ENCODE results near the gene P4HA2.

DNA sequence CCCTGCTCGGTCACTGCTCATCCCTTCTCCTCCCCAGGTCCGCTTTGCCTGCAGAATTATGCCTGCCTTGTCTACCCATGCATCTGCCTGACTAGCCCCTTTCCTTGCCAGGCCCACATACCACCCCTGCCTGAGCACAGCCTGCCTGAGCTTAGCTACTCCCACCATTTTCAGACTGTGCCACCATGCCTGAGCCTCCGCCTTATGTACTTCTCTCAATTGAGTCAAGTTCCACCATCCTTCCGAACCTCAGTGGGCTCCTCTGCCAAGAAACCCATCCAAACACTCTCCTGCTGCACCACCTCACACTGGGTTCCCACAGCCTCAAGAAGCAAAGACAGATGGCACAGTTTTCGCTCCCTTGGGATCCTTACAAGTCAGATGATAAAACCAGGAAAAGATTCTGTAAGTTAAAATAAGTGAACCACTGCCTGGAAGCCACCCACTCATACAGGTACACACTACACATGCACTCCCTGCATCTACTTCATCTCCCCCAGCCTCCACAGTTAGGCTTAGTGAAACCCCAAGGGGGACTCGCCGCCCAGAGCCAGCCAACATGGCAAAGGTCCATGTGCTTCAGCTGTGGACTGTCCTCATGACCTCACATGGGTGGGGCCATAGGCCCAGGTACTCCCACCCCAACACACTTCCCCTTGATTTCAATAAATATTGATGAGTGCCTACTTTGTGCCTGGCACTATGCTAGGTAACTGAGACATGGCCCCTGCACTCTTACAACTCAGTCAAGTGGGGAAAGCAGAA is 23.1 kb downstream of the P4HA2 start:
- TF ChIP-seq, protein P1, sequence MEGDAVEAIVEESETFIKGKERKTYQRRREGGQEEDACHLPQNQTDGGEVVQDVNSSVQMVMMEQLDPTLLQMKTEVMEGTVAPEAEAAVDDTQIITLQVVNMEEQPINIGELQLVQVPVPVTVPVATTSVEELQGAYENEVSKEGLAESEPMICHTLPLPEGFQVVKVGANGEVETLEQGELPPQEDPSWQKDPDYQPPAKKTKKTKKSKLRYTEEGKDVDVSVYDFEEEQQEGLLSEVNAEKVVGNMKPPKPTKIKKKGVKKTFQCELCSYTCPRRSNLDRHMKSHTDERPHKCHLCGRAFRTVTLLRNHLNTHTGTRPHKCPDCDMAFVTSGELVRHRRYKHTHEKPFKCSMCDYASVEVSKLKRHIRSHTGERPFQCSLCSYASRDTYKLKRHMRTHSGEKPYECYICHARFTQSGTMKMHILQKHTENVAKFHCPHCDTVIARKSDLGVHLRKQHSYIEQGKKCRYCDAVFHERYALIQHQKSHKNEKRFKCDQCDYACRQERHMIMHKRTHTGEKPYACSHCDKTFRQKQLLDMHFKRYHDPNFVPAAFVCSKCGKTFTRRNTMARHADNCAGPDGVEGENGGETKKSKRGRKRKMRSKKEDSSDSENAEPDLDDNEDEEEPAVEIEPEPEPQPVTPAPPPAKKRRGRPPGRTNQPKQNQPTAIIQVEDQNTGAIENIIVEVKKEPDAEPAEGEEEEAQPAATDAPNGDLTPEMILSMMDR (conservative IDR thresholded peaks at IDR 0.05; ENCODE audit: low read depth in 2 of 2), result no peak
- TF ChIP-seq, protein P2, sequence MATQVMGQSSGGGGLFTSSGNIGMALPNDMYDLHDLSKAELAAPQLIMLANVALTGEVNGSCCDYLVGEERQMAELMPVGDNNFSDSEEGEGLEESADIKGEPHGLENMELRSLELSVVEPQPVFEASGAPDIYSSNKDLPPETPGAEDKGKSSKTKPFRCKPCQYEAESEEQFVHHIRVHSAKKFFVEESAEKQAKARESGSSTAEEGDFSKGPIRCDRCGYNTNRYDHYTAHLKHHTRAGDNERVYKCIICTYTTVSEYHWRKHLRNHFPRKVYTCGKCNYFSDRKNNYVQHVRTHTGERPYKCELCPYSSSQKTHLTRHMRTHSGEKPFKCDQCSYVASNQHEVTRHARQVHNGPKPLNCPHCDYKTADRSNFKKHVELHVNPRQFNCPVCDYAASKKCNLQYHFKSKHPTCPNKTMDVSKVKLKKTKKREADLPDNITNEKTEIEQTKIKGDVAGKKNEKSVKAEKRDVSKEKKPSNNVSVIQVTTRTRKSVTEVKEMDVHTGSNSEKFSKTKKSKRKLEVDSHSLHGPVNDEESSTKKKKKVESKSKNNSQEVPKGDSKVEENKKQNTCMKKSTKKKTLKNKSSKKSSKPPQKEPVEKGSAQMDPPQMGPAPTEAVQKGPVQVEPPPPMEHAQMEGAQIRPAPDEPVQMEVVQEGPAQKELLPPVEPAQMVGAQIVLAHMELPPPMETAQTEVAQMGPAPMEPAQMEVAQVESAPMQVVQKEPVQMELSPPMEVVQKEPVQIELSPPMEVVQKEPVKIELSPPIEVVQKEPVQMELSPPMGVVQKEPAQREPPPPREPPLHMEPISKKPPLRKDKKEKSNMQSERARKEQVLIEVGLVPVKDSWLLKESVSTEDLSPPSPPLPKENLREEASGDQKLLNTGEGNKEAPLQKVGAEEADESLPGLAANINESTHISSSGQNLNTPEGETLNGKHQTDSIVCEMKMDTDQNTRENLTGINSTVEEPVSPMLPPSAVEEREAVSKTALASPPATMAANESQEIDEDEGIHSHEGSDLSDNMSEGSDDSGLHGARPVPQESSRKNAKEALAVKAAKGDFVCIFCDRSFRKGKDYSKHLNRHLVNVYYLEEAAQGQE (IDR thresholded peaks at IDR 0.05; ENCODE audit: unreplicated experiment), result no peak
- TF ChIP-seq CREB1 (CRISPR knock-in tag; IDR thresholded peaks at IDR 0.05; ENCODE audit: low read depth) (no peak), EZH2phosphoT487 (IDR thresholded peaks at IDR 0.05; ENCODE audit: unreplicated experiment) (no peak), POLR2AphosphoS5 (IDR thresholded peaks at IDR 0.05; ENCODE audit: low read depth) (no peak), EZH2 (IDR thresholded peaks at IDR 0.05; ENCODE audit: low read depth, unreplicated experiment) (no peak), ZNF331 (CRISPR knock-in tag; IDR thresholded peaks at IDR 0.05; ENCODE audit: low read depth) (no peak), JUNB (IDR thresholded peaks at IDR 0.05; ENCODE audit: unreplicated experiment) (no peak), STAT1 (IDR thresholded peaks at IDR 0.05; ENCODE audit: unreplicated experiment) (no peak), NANOG (IDR thresholded peaks at IDR 0.05; ENCODE audit: borderline replicate concordance) (no peak)
- TF ChIP-seq, protein P3, sequence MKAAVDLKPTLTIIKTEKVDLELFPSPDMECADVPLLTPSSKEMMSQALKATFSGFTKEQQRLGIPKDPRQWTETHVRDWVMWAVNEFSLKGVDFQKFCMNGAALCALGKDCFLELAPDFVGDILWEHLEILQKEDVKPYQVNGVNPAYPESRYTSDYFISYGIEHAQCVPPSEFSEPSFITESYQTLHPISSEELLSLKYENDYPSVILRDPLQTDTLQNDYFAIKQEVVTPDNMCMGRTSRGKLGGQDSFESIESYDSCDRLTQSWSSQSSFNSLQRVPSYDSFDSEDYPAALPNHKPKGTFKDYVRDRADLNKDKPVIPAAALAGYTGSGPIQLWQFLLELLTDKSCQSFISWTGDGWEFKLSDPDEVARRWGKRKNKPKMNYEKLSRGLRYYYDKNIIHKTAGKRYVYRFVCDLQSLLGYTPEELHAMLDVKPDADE (IDR thresholded peaks at IDR 0.05), result no peak

Measured in GM23338 (cell line).